Kidney tubule cell (primary cell): Measurements from ENCODE around the gene ATAD5.
"Not testable (repeated sequence)": the region's sequence is repeated elsewhere in the genome, so short reads cannot be mapped to it uniquely, and the experiment has no call there.

Source experiments
- DNase-seq: peaks from one replicate; pipeline ENCODE4 v3.0.0-alpha.2; 2018; ENCODE audit warnings: low spot score

Gene ATAD5

GRCh38 chr17:30915833-30916611, 84.3 kb downstream of the ATAD5 start:
- no peak for DNase-seq

GRCh38 chr17:30917050-30917449, 85.3 kb downstream of the ATAD5 start:
- DNase-seq: no peak

GRCh38 chr17:30920282-30920681, 88.5 kb downstream of the ATAD5 start:
- DNase-seq: peak; percentile 22

GRCh38 chr17:30920683-30921543, 89.1 kb downstream of the ATAD5 start:
- DNase-seq: no peak

GRCh38 chr17:30921544-30922196, 89.9 kb downstream of the ATAD5 start, which contains the start of gene ADAP2:
Gene ADAP2 (plus strand): TSS chr17:30921945. CDS start chr17:30922015, 70 bp downstream.
- peak; percentile 55 for DNase-seq

GRCh38 chr17:30922235-30923030, 90.7 kb downstream of the ATAD5 start:
- peak; percentile 6 for DNase-seq

- DNase-seq: no peak
These were observed 92.6 kb downstream of the ATAD5 start for GRCh38 chr17:30924341-30924740.

- no peak for DNase-seq
These were observed 94.8 kb downstream of the ATAD5 start for GRCh38 chr17:30926516-30926915.

GRCh38 chr17:30927756-30928155, 96.0 kb downstream of the ATAD5 start:
- DNase-seq: no peak

- no peak for DNase-seq
These were observed 96.8 kb downstream of the ATAD5 start for GRCh38 chr17:30928584-30928983.

GRCh38 chr17:30929081-30929633, 97.4 kb downstream of the ATAD5 start:
- DNase-seq: no peak

- DNase-seq: not testable (repeated sequence)
These were observed 98.1 kb downstream of the ATAD5 start for GRCh38 chr17:30929861-30930260.

GRCh38 chr17:30930495-30930894, 98.7 kb downstream of the ATAD5 start:
- DNase-seq: no peak

GRCh38 chr17:30931582-30931981, 99.8 kb downstream of the ATAD5 start:
- DNase-seq: not testable (repeated sequence)

- no peak for DNase-seq
These were observed 102.2 kb downstream of the ATAD5 start for GRCh38 chr17:30933966-30934365.

GRCh38 chr17:30939051-30939689, 107.4 kb downstream of the ATAD5 start:
- DNase-seq: no peak

GRCh38 chr17:30942308-30943079, 110.7 kb downstream of the ATAD5 start:
- DNase-seq: peak; percentile 48
